Upper lobe of left lung (tissue), 4 donors: ENCODE results near the gene NT5C1A.

ENCODE experiments used
- CTCF ChIP-seq, 6 experiments: fragments of 450-650 bp in 4 of 6; fragments of 200-600 bp in 2 of 6; sonication (generic) in 2 of 6; IDR thresholded peaks; one replicate each; pipeline ENCODE4 v1.5.1; 2016 to 2019; ENCODE audit warnings: antibody characterized with exemption in 6 of 6
- EP300 ChIP-seq, 4 donors: sonication (generic); formaldehyde crosslinking; IDR thresholded peaks; one replicate each; pipeline ENCODE4 v1.5.1; 2017; ENCODE audit warnings: antibody characterized with exemption in 4 of 4, control low read depth in 2 of 4
- POLR2A ChIP-seq, 4 donors: fragments of 450-650 bp; IDR thresholded peaks; one replicate each; pipeline ENCODE4 v1.5.1; 2016 to 2017; ENCODE audit warnings: antibody characterized with exemption in 4 of 4, mild to moderate bottlenecking in 2 of 4
- POLR2AphosphoS5 ChIP-seq, 2 donors: sonication (generic); formaldehyde crosslinking; IDR thresholded peaks; one replicate each; pipeline ENCODE4 v1.5.1; 2017; ENCODE audit warnings: antibody characterized with exemption in 2 of 2

GRCh38 chr1:39688706-39689105, 16.8 kb upstream of the NT5C1A start:
- TF ChIP-seq POLR2A (IDR thresholded peaks at IDR 0.05) (no peak), EP300 (IDR thresholded peaks at IDR 0.05) (no peak), CTCF (IDR thresholded peaks at IDR 0.05) (no peak), POLR2AphosphoS5 (IDR thresholded peaks at IDR 0.05) (no peak)
